Measurements from ENCODE around the gene NDUFA13.
"Not testable (repeated sequence)": the region's sequence is repeated elsewhere in the genome, so short reads cannot be mapped to it uniquely, and the experiment has no call there.

Gene NDUFA13

GRCh38 chr19:19515642-19516519, at the start of gene NDUFA13:
TSS of gene NDUFA13 (plus strand) at chr19:19516225. CDS start at chr19:19516239, 14 bp downstream.
- in situ Hi-C loops (cut with MboI; ENCODE audit: low pct_unique_long_range_greater_than_20kb, low sequenced_read_pairs, unreplicated experiment), result no loop called here
- no peak for TF ChIP-seq CTCF (IDR thresholded peaks at IDR 0.05; ENCODE audit: extremely low read depth, insufficient read depth, missing control alignments)
- peak; percentile 96 for DNase-seq (ENCODE audit: low spot score)

GRCh38 chr19:19468424-19469050, 47.5 kb upstream of the NDUFA13 start:
- no peak for DNase-seq (ENCODE audit: low spot score)
- no peak for TF ChIP-seq CTCF (IDR thresholded peaks at IDR 0.05; ENCODE audit: extremely low read depth, insufficient read depth, missing control alignments)
- in situ Hi-C loops (cut with MboI; ENCODE audit: low pct_unique_long_range_greater_than_20kb, low sequenced_read_pairs, unreplicated experiment), result no loop called here

GRCh38 chr19:19470579-19470978, 45.4 kb upstream of the NDUFA13 start:
- no peak for DNase-seq (ENCODE audit: low spot score)
- in situ Hi-C loops (cut with MboI; ENCODE audit: low pct_unique_long_range_greater_than_20kb, low sequenced_read_pairs, unreplicated experiment), result no loop called here
- TF ChIP-seq CTCF (IDR thresholded peaks at IDR 0.05; ENCODE audit: extremely low read depth, insufficient read depth, missing control alignments), result no peak

- in situ Hi-C loops (cut with MboI; ENCODE audit: low pct_unique_long_range_greater_than_20kb, low sequenced_read_pairs, unreplicated experiment), result no loop called here
- TF ChIP-seq CTCF (IDR thresholded peaks at IDR 0.05; ENCODE audit: extremely low read depth, insufficient read depth, missing control alignments), result no peak
- no peak for DNase-seq (ENCODE audit: low spot score)
Observed at GRCh38 chr19:19471682-19472081, 44.3 kb upstream of the NDUFA13 start.

- DNase-seq (ENCODE audit: low spot score); in situ Hi-C loops (cut with MboI; ENCODE audit: low pct_unique_long_range_greater_than_20kb, low sequenced_read_pairs, unreplicated experiment): not testable (repeated sequence)
Observed at GRCh38 chr19:19472106-19472505, 43.9 kb upstream of the NDUFA13 start.

GRCh38 chr19:19475015-19475765, 40.8 kb upstream of the NDUFA13 start:
- TF ChIP-seq CTCF (IDR thresholded peaks at IDR 0.05; ENCODE audit: extremely low read depth, insufficient read depth, missing control alignments), result no peak
- no peak for DNase-seq (ENCODE audit: low spot score)

More at GRCh38 chr19:19475015-19475765, 40.8 kb upstream of the NDUFA13 start:
- in situ Hi-C loops (cut with MboI; ENCODE audit: low pct_unique_long_range_greater_than_20kb, low sequenced_read_pairs, unreplicated experiment), result loop anchor here (25.0 kb wide), 1 partner anchor 313 kb away; the partner anchor contains the start of gene MEF2B
